Heart left ventricle (tissue), 13 donors: ENCODE measurements around the gene PSMD9.

ENCODE experiments used
- CTCF ChIP-seq, 12 donors: fragments of 200-600 bp; sonication (generic) in 4 of 12; IDR thresholded peaks; one replicate each; pipeline versions ENCODE4 v1.5.0 to v1.8.0; 2018 to 2022; ENCODE audit warnings: antibody characterized with exemption in 12 of 12, mild to moderate bottlenecking in 5 of 12
- POLR2A ChIP-seq, 2 donors: fragments of 450-650 bp; IDR thresholded peaks; one replicate each; pipeline ENCODE4 v1.6.1; 2017; ENCODE audit warnings: antibody characterized with exemption in 2 of 2, mild to moderate bottlenecking in 2 of 2, moderate library complexity in 2 of 2
- donor health status: ischemic (EF 13 %, LVEDD 7.1; RV severe dilation, severe dysfunction).
- donor health status: DM: no; HTN: yes; CAD: no.
- donor health status: DM: no; HTN: no; CAD: no.
- donor health status: ischemic (EF 25% LVEDD 6.9; RV normal size, moderate dysfunction).
- donor health status: ischemic (EF 25% LVEDD 5.7; RV mildly dilated, moderate dysfunction).
- donor health status: ischemic (EF 35%, LVEDD 5.7; RV mildly dilated, moderate dysfunction).
- donor health status: nonischemic (EF 11% LVEDD 7.7; RV severe dilation, severe dysfunction).
- donor health status: DM: yes; HTN: yes; CAD: no.
- donor health status: PGD.
- donor health status: ischemic (EF 29% LVEDD 5.4; RV normal size, mild dysfunction).
- donor health status: nonischemic (EF 23%, LVEDD 6.1; RV moderate dilation, normal function).

GRCh38 chr12:121916719-121917118 is 28.1 kb downstream of the PSMD9 start:
- TF ChIP-seq CTCF (IDR thresholded peaks at IDR 0.05) (peak in 6 of 12 donors; percentile 15 to 49 (median 28)), POLR2A (IDR thresholded peaks at IDR 0.05) (no peak)
